K562 (cell line): ENCODE data around the gene CASP2. TPM values are rescaled to one million over a fixed set of nuclear protein-coding genes. Genes with fewer than 3 reads are reported as not detected.
A peak's percentile ranks its signal among the peaks of the same experiment; 100 is the strongest.

Experiments
- CREBBP ChIP-seq: IDR thresholded peaks from one replicate; pipeline ENCODE4 v1.6.1; 2012; ENCODE audit warnings: low read depth, mild to moderate bottlenecking, control low read depth, inconsistent platforms, low read length
- EZH2 ChIP-seq: IDR thresholded peaks from 2 replicates; pipeline ENCODE4 v1.6.1; 2012; ENCODE audit warnings: low read depth, mild to moderate bottlenecking, inconsistent platforms, low read length, borderline replicate concordance
- MYC ChIP-seq, 2 experiments: fragments of 250-450 bp in 1 of 2; sonication (Bioruptor Pico) in 1 of 2; IDR thresholded peaks; 2 replicates each; pipeline versions ENCODE4 v1.5.1 to v1.6.1; 2012 to 2021; ENCODE audit warnings: low read depth in 2 of 2, borderline replicate concordance in 1 of 2, improper control_type of control experiment in 1 of 2, low read length in 1 of 2, mild to moderate bottlenecking in 1 of 2, moderate library complexity in 1 of 2
- PHTF2 ChIP-seq: fragments of 250-450 bp; sonication (Bioruptor Pico); IDR thresholded peaks from 2 replicates; pipeline ENCODE4 v1.5.0; 2021; ENCODE audit warnings: mild to moderate bottlenecking
- PPARD ChIP-seq: fragments of 250-450 bp; sonication (Bioruptor Pico); IDR thresholded peaks from 2 replicates; pipeline ENCODE4 v1.8.0; 2022; ENCODE audit warnings: inconsistent platforms, mild to moderate bottlenecking, moderate library complexity
- SFPQ ChIP-seq: fragments of 200-400 bp; formaldehyde crosslinking; IDR thresholded peaks from 2 replicates; pipeline ENCODE4 v1.6.1; 2017; ENCODE audit warnings: mild to moderate bottlenecking, low read depth, low read length, moderate library complexity
- U2AF2 ChIP-seq: fragments of 200-400 bp; formaldehyde crosslinking; optimal IDR thresholded peaks from 2 replicates; pipeline ENCODE3; 2017; ENCODE audit warnings: low read depth, mild to moderate bottlenecking, low read length
- ZBTB40 ChIP-seq, 2 experiments: fragments of 450-650 bp in 1 of 2; sonication (generic) in 1 of 2; formaldehyde crosslinking in 1 of 2; IDR thresholded peaks; 2 replicates each; pipeline versions ENCODE4 v1.7.1 to v1.9.0; 2016 to 2022; ENCODE audit warnings: inconsistent platforms in 1 of 2, mild to moderate bottlenecking in 1 of 2, missing genetic modification reagents in 1 of 2
- polyA plus RNA-seq, 8 experiments: library from polyadenylated mRNA; depleted of rRNA in 4 of 8; stranded (reverse) in 5 of 8; unstranded in 3 of 8; fragments of >200 nt; fragmentation: Nextera tagmentation in 2 of 8; fragmentation: Illumina TruSeq in 1 of 8; extraction: Ambion mirVana in 2 of 8; extraction: Trizol in 1 of 8; gene quantifications; 2 replicates each; pipeline versions ENCODE4 v1.2.1 to v1.2.3, GENCODE V29; 2011 to 2014; ENCODE audit warnings: inconsistent platforms in 1 of 8, missing spikeins in 1 of 8
- total RNA-seq, 7 experiments: library from RNA; depleted of rRNA in 6 of 7; stranded (reverse); fragments of >200 nt in 6 of 7; fragmentation: Illumina TruSeq in 2 of 7; extraction: Trizol in 2 of 7; gene quantifications; 2 replicates each; pipeline versions ENCODE4 v1.2.1 to v1.2.3, GENCODE V29; 2011 to 2021; ENCODE audit warnings: low replicate concordance in 1 of 7
- TF ChIP-seq, protein P1 (sequence below): fragments of 250-450 bp; sonication (Bioruptor Pico); IDR thresholded peaks from 2 replicates; pipeline ENCODE4 v1.4.0; 2020; ENCODE audit warnings: mild to moderate bottlenecking, moderate library complexity

The CASP2 gene
- total and polyA plus RNA-seq, 9 of the 15 experiments (the other 6 are each of a cell fraction or from before 2014, with no cell fraction given) = 18.8 to 64.9 (median 24.1) TPM

GRCh38 chr7:143287935-143288826 lies at the start of gene CASP2 (continued):
- TF ChIP-seq ZBTB40 (IDR thresholded peaks at IDR 0.05) (peak; percentile 46; the same call in 1 of the 2 replicates), ZBTB40 (CRISPR knock-in tag; IDR thresholded peaks at IDR 0.05) (0 out of 2 replicates have a peak, but pooled peaks have one; percentile 39), EZH2 (no peak), U2AF2 (no peak), PHTF2 (no peak), MYC (IDR thresholded peaks at IDR 0.05; ENCODE audit: low read depth, low read length) (peak; percentile 79), MYC (CRISPR knock-in tag; IDR thresholded peaks at IDR 0.05; ENCODE audit: borderline replicate concordance, low read depth) (peak; percentile 84; the same call in 1 of the 2 replicates), CREBBP (no peak), SFPQ (no peak), PPARD (CRISPR knock-in tag) (no peak)
- TF ChIP-seq, protein P1, sequence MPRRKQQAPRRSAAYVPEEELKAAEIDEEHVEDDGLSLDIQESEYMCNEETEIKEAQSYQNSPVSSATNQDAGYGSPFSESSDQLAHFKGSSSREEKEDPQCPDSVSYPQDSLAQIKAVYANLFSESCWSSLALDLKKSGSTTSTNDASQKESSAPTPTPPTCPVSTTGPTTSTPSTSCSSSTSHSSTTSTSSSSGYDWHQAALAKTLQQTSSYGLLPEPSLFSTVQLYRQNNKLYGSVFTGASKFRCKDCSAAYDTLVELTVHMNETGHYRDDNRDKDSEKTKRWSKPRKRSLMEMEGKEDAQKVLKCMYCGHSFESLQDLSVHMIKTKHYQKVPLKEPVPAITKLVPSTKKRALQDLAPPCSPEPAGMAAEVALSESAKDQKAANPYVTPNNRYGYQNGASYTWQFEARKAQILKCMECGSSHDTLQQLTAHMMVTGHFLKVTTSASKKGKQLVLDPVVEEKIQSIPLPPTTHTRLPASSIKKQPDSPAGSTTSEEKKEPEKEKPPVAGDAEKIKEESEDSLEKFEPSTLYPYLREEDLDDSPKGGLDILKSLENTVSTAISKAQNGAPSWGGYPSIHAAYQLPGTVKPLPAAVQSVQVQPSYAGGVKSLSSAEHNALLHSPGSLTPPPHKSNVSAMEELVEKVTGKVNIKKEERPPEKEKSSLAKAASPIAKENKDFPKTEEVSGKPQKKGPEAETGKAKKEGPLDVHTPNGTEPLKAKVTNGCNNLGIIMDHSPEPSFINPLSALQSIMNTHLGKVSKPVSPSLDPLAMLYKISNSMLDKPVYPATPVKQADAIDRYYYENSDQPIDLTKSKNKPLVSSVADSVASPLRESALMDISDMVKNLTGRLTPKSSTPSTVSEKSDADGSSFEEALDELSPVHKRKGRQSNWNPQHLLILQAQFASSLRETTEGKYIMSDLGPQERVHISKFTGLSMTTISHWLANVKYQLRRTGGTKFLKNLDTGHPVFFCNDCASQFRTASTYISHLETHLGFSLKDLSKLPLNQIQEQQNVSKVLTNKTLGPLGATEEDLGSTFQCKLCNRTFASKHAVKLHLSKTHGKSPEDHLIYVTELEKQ (CRISPR knock-in tag) = 0 out of 2 replicates have a peak, but pooled peaks have one; percentile 51
